Neural cell (in vitro differentiated cells): ENCODE measurements around the gene ABHD17C. TPM values are rescaled to one million over a fixed set of nuclear protein-coding genes. Genes with fewer than 3 reads are reported as not detected.

ENCODE experiments used
- H2AFZ ChIP-seq: fragments of 200-600, 300-800 bp; sonication (generic), shearing (Covaris generic); 2 replicates; pipeline ENCODE4 v1.6.0; 2014; ENCODE audit warnings: low read depth, mild to moderate bottlenecking, antibody characterized with exemption, low read length, moderate library complexity
- H3F3A ChIP-seq: fragments of 200-600 bp; shearing (Covaris generic); 2 replicates; pipeline ENCODE4 v1.6.1; 2016; ENCODE audit warnings: mild to moderate bottlenecking, moderate library complexity, mixed read lengths, antibody characterized with exemption, low read length; ENCODE audit not compliant: insufficient read depth, poor library complexity, severe bottlenecking
- H3K27ac ChIP-seq: fragments of 200-600, 300-800 bp; sonication (generic), shearing (Covaris generic); 2 replicates; pipeline ENCODE4 v1.5.1; 2014; ENCODE audit warnings: mild to moderate bottlenecking, low read length, moderate library complexity
- H3K27me3 ChIP-seq: fragments of 300-800, 200-600 bp; sonication (generic), shearing (Covaris generic); 2 replicates; pipeline ENCODE4 v1.6.0; 2014; ENCODE audit warnings: mild to moderate bottlenecking, low read depth, low read length, moderate library complexity; ENCODE audit not compliant: insufficient read depth
- H3K36me3 ChIP-seq: fragments of 300-800, 200-600 bp; sonication (generic), shearing (Covaris generic); 2 replicates; pipeline ENCODE4 v1.5.1; 2014; ENCODE audit warnings: mild to moderate bottlenecking, antibody characterized with exemption, low read length, moderate library complexity; ENCODE audit not compliant: insufficient read depth
- H3K4me2 ChIP-seq: fragments of 300-800, 200-600 bp; sonication (generic), shearing (Covaris generic); 2 replicates; pipeline ENCODE4 v1.6.0; 2014; ENCODE audit warnings: mild to moderate bottlenecking, low read length
- H3K4me3 ChIP-seq: fragments of 300-800, 200-600 bp; sonication (generic), shearing (Covaris generic); 2 replicates; pipeline ENCODE4 v1.5.1; 2014; ENCODE audit warnings: mild to moderate bottlenecking, low read length, moderate library complexity
- H3K79me2 ChIP-seq: fragments of 200-600 bp; shearing (Covaris generic); replicated peaks from 2 replicates; pipeline ENCODE4 v1.6.0; 2014; ENCODE audit warnings: mild to moderate bottlenecking, low read length, moderate library complexity; ENCODE audit not compliant: insufficient read depth
- H3K9ac ChIP-seq: fragments of 300-800, 200-600 bp; sonication (generic), shearing (Covaris generic); 2 replicates; pipeline ENCODE4 v1.6.1; 2016; ENCODE audit warnings: mild to moderate bottlenecking, low read length, mixed read lengths
- H3K9me2 ChIP-seq: fragments of 200-600 bp; shearing (Covaris generic); 2 replicates; pipeline ENCODE4 v1.6.1; 2016; ENCODE audit warnings: mild to moderate bottlenecking, low read length, mixed read lengths; ENCODE audit not compliant: insufficient read depth
- H3K9me3 ChIP-seq: fragments of 200-600, 300-800 bp; sonication (generic), shearing (Covaris generic); 2 replicates; pipeline ENCODE4 v1.6.1; 2016; ENCODE audit warnings: mild to moderate bottlenecking, mixed run types, low read length, moderate library complexity, mixed read lengths
- H4K20me1 ChIP-seq: fragments of 200-600 bp; shearing (Covaris generic); 2 replicates; pipeline ENCODE4 v1.6.1; 2016; ENCODE audit warnings: mild to moderate bottlenecking, mixed run types; ENCODE audit not compliant: insufficient read depth
- EP300 ChIP-seq: fragments of 450-650 bp; conservative IDR thresholded peaks from 2 replicates; pipeline ENCODE4 v1.6.1; 2014; ENCODE audit warnings: antibody characterized with exemption, mild to moderate bottlenecking, moderate library complexity; ENCODE audit not compliant: poor library complexity, severe bottlenecking
- EZH2 ChIP-seq: fragments of 200-600, 300-800 bp; shearing (Covaris generic), sonication (generic); IDR thresholded peaks from 2 replicates; pipeline ENCODE4 v1.6.1; 2014; ENCODE audit warnings: antibody characterized with exemption, low read length, borderline replicate concordance, mild to moderate bottlenecking; ENCODE audit not compliant: insufficient read depth, poor library complexity, severe bottlenecking
- MXI1 ChIP-seq: fragments of 450-650 bp; conservative IDR thresholded peaks from 2 replicates; pipeline ENCODE4 v1.6.1; 2014; ENCODE audit warnings: antibody characterized with exemption, mild to moderate bottlenecking; ENCODE audit not compliant: poor library complexity, severe bottlenecking
- POLR2AphosphoS5 ChIP-seq: IDR thresholded peaks from 2 replicates; pipeline ENCODE4 v1.6.1; 2012
- RAD21 ChIP-seq: fragments of 450-650 bp; conservative IDR thresholded peaks from 2 replicates; pipeline ENCODE4 v1.6.1; 2014; ENCODE audit warnings: antibody characterized with exemption, mild to moderate bottlenecking, moderate library complexity
- SMC3 ChIP-seq: fragments of 450-650 bp; conservative IDR thresholded peaks from 2 replicates; pipeline ENCODE4 v1.6.1; 2014; ENCODE audit warnings: antibody characterized with exemption, mild to moderate bottlenecking, moderate library complexity; ENCODE audit not compliant: poor library complexity
- TAF1 ChIP-seq: IDR thresholded peaks from 2 replicates; pipeline ENCODE4 v1.6.1; 2012; ENCODE audit warnings: low read depth
- polyA plus RNA-seq: library from polyadenylated mRNA; depleted of rRNA; stranded (reverse); fragments of >200 nt; gene quantifications from 2 replicates; pipeline ENCODE4 v1.2.3, GENCODE V29; 2014
- TF ChIP-seq, protein P1 (sequence below): IDR thresholded peaks from 2 replicates; pipeline ENCODE4 v1.6.1; 2012; ENCODE audit warnings: borderline replicate concordance
- TF ChIP-seq, protein P2 (sequence below): fragments of 450-650 bp; IDR thresholded peaks from 2 replicates; pipeline ENCODE4 v1.5.1; 2014; ENCODE audit warnings: antibody characterized with exemption, mild to moderate bottlenecking, moderate library complexity; ENCODE audit not compliant: poor library complexity, severe bottlenecking

ABHD17C gene
- polyA plus RNA-seq, 1 donor from 2014 or later: 18.3 TPM

DNA sequence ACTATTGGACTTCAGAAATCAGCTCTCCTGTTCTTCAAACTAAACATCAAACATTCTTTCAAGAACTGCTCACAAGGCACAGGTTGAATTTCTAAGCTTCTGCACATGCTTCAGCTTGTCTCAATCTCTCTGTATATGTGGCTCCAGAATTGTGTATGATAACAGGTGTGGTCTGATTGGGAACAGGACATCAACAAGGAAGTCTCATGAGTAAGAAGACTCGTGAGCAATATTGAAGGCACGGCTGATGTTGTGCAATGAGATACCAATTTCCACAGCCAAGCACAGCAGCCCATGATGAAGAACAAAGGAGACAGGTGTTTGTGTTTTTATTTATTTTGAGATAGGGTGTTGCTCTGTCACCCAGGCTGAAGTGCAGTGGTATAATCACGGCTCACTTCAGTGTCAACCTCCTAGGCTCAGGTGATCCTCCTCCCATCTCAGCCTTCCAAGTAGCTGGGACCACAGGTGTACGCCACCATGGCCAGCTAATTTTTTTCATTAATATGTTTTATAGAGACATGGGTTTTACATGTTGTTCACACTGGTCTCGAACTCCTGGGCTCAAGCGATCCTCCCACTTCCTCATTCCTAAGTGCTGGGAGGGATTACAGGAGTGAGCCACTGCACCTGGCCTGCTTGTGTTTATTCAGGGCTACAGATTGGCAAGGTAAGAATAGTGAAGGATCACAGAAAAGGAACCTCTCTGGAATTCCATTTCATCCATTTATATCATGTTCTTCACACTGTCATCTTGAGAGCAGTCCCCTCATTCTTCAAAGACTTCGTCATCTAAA, 32.2 kb upstream of the ABHD17C start:
- Histone ChIP-seq H3K79me2 (no peaks in the 10 kb centered on the region), H3F3A (no peaks in the 10 kb centered on the region), H3K9me2 (no peaks in the 10 kb centered on the region), H3K36me3 (no peaks in the 10 kb centered on the region), H4K20me1 (no peaks in the 10 kb centered on the region), H3K9me3 (no peaks in the 10 kb centered on the region), H3K27me3 (no peaks in the 10 kb centered on the region), H3K4me2 (no peak overlapping the region), H2AFZ (no peak overlapping the region), H3K4me3 (no peak overlapping the region), H3K27ac (no peak overlapping the region), H3K9ac (no peak overlapping the region)
- TF ChIP-seq EP300 (no peak), MXI1 (no peak), RAD21 (no peak), EZH2 (no peak), TAF1 (no peak), POLR2AphosphoS5 (no peak), SMC3 (no peak)
- TF ChIP-seq, protein P1, sequence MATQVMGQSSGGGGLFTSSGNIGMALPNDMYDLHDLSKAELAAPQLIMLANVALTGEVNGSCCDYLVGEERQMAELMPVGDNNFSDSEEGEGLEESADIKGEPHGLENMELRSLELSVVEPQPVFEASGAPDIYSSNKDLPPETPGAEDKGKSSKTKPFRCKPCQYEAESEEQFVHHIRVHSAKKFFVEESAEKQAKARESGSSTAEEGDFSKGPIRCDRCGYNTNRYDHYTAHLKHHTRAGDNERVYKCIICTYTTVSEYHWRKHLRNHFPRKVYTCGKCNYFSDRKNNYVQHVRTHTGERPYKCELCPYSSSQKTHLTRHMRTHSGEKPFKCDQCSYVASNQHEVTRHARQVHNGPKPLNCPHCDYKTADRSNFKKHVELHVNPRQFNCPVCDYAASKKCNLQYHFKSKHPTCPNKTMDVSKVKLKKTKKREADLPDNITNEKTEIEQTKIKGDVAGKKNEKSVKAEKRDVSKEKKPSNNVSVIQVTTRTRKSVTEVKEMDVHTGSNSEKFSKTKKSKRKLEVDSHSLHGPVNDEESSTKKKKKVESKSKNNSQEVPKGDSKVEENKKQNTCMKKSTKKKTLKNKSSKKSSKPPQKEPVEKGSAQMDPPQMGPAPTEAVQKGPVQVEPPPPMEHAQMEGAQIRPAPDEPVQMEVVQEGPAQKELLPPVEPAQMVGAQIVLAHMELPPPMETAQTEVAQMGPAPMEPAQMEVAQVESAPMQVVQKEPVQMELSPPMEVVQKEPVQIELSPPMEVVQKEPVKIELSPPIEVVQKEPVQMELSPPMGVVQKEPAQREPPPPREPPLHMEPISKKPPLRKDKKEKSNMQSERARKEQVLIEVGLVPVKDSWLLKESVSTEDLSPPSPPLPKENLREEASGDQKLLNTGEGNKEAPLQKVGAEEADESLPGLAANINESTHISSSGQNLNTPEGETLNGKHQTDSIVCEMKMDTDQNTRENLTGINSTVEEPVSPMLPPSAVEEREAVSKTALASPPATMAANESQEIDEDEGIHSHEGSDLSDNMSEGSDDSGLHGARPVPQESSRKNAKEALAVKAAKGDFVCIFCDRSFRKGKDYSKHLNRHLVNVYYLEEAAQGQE: no peak
- TF ChIP-seq, protein P2, sequence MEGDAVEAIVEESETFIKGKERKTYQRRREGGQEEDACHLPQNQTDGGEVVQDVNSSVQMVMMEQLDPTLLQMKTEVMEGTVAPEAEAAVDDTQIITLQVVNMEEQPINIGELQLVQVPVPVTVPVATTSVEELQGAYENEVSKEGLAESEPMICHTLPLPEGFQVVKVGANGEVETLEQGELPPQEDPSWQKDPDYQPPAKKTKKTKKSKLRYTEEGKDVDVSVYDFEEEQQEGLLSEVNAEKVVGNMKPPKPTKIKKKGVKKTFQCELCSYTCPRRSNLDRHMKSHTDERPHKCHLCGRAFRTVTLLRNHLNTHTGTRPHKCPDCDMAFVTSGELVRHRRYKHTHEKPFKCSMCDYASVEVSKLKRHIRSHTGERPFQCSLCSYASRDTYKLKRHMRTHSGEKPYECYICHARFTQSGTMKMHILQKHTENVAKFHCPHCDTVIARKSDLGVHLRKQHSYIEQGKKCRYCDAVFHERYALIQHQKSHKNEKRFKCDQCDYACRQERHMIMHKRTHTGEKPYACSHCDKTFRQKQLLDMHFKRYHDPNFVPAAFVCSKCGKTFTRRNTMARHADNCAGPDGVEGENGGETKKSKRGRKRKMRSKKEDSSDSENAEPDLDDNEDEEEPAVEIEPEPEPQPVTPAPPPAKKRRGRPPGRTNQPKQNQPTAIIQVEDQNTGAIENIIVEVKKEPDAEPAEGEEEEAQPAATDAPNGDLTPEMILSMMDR: no peak

DNA sequence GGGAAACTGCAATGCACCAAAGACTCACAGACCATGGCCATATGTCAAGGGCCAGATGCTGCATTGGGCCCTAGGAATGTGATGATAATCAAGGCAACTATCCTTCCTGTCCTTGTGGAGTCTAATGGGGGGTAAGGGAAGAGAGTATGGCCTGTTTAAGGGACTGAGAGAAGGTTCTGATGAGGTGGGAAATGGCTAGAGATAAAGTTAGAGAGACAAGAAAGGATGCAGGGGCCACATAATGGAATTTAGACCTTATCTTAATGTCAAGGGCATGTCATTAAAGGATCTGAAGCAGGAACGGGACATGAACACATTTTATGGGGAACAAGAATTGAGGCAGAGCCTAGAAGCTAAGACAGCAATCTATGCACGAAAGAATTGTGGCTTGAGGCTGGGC, 30.0 kb upstream of the ABHD17C start:
- H3K27ac ChIP-seq: no peak overlapping the region
- H3K79me2 ChIP-seq: no peaks in the 10 kb centered on the region
- no peaks in the 10 kb centered on the region for H3K9me3 ChIP-seq
- no peaks in the 10 kb centered on the region for H3K9me2 ChIP-seq
- H3K9ac ChIP-seq: no peak overlapping the region
- no peak overlapping the region for H3K4me3 ChIP-seq
- no peak for TF ChIP-seq TAF1
- no peak for TF ChIP-seq EP300
- TF ChIP-seq SMC3: no peak
- TF ChIP-seq, protein P1: no peak
- no peak for TF ChIP-seq EZH2
- TF ChIP-seq, protein P2: no peak
- TF ChIP-seq RAD21: no peak
- TF ChIP-seq MXI1: no peak
- no peak for TF ChIP-seq POLR2AphosphoS5
- no peaks in the 10 kb centered on the region for H4K20me1 ChIP-seq
- no peaks in the 10 kb centered on the region for H3K36me3 ChIP-seq
- H2AFZ ChIP-seq: no peak overlapping the region
- no peaks in the 10 kb centered on the region for H3K27me3 ChIP-seq
- H3F3A ChIP-seq: no peaks in the 10 kb centered on the region
- H3K4me2 ChIP-seq: no peak overlapping the region
